Renal cortex interstitium (tissue), 11 donors: Measurements from ENCODE around the gene CIAO1. TPM values are rescaled to one million over a fixed set of nuclear protein-coding genes. Genes with fewer than 3 reads are reported as not detected.
"Not testable (repeated sequence)": the region's sequence is repeated elsewhere in the genome, so short reads cannot be mapped to it uniquely, and the experiment has no call there.

Source experiments
- DNase-seq, 11 donors: peaks; one replicate each; pipeline ENCODE4 v3.0.0-alpha.2; 2013; ENCODE audit warnings: low read depth in 9 of 11, low spot score in 4 of 11; ENCODE audit errors: extremely low read depth in 1 of 11
- polyA plus RNA-seq, 3 donors: library from polyadenylated mRNA; unstranded; fragments of 120-200 nt; gene quantifications; one replicate each; pipeline ENCODE4 v1.2.1, GENCODE V29; 2013; ENCODE audit not compliant: insufficient read length in 3 of 3

Gene CIAO1
- polyA plus RNA-seq, 3 donors = 68.1 to 78.8 (median 70.7) TPM

DNA sequence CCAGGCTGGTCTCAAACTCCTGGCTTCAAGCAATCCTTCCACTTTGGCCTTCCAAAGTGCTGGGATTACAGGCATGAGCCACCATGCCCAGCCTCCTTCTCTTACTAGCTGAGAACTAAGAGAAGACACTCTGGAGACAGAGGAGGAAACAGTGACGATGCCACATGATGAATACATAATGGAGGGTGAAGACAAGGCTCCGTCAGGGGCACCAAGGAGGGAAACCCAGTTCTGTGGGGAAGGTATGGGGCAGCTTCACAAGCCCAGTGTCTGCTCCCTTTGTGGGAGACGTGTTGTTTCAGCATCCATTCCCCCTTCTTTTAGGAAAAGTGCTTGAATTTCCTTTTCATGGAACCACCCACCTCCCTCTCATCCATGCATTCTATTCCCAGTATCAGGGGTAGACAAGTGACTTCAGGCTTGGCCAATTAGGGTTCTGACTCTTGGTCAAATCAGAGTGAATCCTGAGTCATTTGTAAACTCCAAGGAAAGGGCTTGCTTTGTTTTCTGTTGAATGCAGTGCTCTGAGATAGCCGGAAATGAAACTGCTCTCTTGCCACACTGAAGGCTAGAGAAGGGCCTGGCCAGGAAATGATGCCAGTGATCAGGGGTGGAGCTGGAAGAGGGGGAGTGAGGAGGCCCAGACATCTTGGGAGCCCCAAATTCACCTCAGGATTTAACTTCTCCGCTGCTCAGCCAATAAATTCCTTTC lies 24.0 kb upstream of the CIAO1 start:
- DNase-seq = no peak

DNA sequence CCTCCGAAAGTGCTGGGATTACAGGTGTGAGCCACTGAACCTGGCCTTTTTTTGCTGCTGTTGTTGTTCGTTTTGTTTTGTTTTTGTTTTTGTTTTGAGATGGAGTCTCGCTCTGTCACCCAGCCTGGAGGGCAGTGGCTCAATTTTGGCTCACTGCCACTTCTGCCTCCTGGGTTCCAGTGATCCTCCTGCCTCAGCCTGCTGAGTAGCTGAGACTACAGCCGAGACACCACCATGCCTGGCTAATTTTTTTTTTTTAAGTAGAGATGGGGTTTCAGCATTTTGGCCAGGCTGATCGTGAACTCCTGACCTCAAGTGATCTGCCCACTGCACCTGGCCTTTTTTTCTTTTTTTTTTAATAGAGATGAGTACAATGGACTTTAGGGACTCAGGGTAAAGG lies 22.2 kb upstream of the CIAO1 start:
- no peak for DNase-seq

DNA sequence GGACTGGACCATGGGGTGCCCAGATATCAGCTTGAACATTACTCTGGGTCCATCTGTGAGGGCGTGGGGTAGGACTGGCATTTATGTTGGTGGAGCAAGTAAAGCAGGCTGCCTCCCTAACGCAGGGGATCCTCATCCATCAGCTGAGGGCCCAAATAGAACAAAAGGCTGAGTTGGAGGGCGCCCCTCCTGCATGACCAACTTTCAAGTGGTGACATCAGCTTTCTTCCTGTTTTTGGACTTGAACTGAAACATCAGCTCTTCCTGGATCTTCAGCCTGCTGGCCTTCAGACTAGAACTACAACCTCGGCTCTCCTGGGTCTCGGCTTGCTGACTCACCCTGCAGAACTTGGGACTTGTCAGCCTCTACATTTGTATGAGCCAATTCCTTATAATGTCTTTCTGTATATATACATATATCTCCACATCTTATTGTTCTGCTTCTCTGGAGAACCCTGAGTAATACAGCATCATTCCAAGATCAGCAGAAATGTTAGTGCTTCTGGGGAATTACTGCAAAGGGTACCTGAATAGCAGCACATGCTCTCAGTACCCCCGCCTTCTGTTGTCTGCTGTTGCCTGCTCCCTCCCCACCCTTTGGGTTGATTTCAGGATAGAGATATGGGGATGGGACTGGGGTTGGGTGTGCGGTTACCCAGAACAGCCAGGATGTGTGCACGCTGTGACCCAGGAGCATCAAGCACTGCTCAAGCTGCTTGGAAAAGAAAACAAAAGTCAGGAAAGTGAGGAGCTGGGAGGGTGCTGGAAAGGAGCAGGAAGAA lies 20.2 kb upstream of the CIAO1 start:
- DNase-seq = no peak

GRCh38 chr2:96247009-96247408 lies 19.0 kb upstream of the CIAO1 start:
- DNase-seq = no peak

GRCh38 chr2:96247896-96248295 lies 18.1 kb upstream of the CIAO1 start:
- DNase-seq = no peak

- no peak for DNase-seq
Measured at GRCh38 chr2:96248624-96249023, 17.4 kb upstream of the CIAO1 start.

DNA sequence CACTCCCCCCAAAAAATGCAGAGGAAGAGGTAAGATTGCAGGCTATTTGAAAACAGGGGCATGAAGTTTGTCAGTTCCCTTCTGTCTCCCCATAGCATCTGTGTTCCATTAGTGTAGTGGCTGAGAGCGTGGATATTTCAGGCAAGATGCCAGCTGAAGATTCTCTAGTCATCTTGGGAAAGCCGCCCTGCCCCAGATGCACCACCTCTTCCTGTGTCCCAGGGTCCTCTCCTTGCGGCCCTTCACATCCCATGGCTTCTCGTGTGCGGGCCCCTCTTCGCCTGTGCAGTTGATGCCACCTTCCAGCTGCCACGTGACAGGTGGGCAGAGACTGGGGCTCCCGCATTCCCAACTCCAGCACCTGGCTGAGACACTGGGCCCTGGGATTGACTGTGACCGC lies 16.4 kb upstream of the CIAO1 start:
- DNase-seq = no peak

GRCh38 chr2:96250188-96250587 lies 15.8 kb upstream of the CIAO1 start:
- DNase-seq = no peak

- peak in 6 of 11 donors; percentile 53 to 87 (median 66) for DNase-seq
Measured at GRCh38 chr2:96251721-96252292, 14.2 kb upstream of the CIAO1 start.

DNA sequence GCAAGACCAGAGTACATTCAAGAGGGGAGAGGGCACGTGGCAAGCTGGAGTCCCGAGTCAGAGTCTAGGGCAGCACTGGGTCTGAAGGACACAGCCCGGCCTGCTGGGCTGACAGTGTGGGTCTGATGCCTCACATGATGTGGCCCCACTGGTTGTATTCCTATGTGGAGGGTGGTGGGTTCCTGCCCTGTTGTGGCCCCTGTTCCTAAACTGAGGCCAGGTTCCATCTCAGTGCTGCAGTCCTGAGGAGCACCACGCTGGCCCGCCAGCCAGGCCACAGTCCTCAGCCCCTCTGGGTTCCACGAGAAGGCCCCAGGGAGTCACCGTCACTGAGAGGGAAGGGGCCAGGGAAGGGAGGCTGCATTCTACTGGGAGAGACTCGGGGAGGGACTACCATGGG lies 13.5 kb upstream of the CIAO1 start:
- no peak for DNase-seq

DNA sequence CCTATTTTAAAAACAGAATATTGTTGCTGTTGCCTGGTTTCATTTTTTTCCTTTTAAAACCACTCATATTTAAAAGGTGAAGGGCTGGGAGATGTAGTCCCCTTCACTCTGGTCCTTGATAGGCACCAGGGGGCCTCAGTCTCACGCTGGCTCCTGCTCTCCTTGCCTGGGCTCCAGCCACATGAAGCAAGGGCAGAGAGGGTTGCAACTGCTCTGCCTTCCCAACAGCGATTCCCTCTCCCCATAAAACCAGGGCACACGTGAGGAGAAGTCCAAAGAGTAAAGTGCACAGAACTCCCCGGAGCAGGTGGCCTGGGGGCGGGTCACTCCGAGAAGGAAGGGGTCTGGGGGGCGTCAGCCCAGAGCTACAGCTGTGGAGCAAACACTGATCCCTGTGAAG lies 13.0 kb upstream of the CIAO1 start:
- DNase-seq = no peak

DNA sequence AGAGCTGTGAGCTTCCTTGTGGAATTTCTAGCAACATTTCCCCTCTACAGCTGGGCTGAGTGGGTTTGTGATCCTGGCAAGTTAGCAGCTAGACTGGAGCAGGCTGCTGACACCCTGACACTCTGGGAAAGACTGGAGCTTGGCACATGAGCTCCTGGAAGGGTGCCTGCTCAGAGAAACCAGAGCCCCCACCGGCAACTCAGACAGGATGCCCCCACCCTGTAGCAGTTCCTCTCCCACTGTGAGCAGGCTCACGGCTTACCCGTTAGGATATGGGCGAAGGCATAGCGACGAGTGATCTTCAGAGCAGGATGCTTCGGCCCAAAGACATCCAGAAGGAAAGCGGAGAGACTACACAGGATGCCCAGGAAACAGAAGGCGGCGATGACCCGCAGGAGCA lies 11.5 kb upstream of the CIAO1 start:
- no peak for DNase-seq

DNA sequence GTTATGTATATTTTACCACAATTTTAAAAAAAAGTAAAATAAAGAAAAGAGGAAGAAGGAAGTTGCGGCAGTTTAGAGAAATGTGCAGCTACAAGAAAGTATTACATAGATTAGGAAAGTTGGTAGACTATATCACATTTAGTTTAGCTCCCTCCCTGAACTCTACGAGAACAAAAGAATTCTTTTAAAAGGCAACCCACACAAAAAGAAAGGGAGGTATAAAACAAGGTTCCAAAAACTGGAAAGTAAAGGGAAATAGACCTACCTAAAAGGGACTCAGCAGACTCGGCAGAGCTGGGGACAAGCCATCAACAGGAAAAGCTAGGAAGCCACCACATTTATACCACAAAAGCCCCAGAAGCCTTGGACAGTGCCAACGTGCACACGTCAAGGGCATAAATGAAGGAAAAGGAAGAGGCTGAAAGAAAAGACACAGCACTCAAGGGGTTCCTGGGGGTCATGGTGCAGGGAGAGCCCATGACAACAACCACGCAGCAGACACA lies 9.4 kb upstream of the CIAO1 start:
- no peak for DNase-seq

- DNase-seq = not testable (repeated sequence)
Measured at GRCh38 chr2:96257744-96258143, 8.3 kb upstream of the CIAO1 start.

DNA sequence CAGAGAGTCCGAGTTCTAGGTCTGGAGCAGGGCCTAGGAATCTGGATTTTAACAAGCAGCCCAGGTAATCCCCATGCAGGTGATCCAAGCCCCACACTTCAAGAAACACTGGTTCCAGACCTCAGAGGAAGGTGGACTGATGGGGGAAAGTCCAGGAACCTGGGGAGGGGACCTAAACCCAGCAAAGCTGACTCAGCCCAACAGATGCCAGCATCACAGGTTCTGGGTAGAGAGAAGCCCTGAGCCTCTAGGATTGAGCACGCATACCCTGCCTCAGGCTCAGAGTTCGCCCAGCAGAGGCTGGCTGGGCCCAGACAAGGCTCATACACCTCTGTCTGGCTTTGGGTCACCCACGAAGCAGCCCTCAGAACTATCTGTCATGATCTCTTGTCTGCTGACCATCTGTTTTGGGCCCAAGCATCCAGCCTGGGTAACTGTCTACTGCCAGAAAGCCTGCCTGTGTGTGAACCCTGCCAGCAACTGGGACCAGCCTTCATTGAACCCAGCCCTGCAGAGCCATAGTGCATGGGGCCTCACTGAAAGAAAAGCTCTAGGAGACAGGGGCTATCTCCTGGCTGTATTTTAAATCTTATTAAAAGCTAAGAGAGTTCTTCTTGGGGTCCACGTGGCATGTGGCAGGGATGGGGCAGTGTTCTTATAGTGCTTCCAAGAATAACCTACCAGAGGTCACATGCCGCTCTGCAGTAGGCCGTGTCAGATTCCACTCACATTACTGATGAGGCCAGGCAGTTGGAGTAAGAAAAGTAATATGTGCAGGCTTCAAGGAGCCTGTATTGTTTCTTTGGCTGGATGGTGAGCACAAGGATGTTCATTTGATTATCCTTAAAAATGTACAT lies 7.6 kb upstream of the CIAO1 start:
- no peak for DNase-seq

DNA sequence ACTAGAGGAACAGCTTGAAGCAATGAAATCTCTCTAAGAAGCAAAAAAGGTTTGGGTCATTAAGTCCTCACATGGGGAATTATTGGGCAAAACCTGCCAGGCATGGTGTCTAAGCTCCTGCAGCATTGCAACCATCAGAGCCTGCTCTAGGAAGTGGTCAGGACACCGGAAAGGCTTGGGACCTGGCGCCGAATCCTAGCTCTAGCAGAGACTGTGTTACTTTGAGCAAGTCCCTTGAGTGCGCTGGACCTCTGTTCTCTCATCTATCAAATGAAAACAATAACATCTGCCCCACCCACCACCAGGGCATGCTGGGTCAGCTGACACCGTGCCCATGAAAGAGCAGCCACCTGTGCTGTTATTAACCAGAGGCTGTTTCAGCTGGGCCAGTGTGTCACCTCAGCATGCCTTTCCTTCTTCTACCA lies 6.5 kb upstream of the CIAO1 start:
- DNase-seq = no peak

GRCh38 chr2:96260387-96261260 lies 5.4 kb upstream of the CIAO1 start:
- peak in 4 of 11 donors; percentile 27 to 59 (median 50) for DNase-seq

GRCh38 chr2:96261328-96262003 lies 4.6 kb upstream of the CIAO1 start:
- DNase-seq = no peak
